Prostate gland (tissue), 2 donors: Measurements from ENCODE around the gene TMEM126B.

Experiments used
- POLR2A ChIP-seq: fragments of 450-650 bp; IDR thresholded peaks from one replicate; pipeline ENCODE4 v1.6.1; 2016; ENCODE audit warnings: antibody characterized with exemption, mild to moderate bottlenecking
- POLR2AphosphoS5 ChIP-seq: sonication (generic); formaldehyde crosslinking; IDR thresholded peaks from one replicate; pipeline ENCODE4 v1.6.1; 2017; ENCODE audit warnings: antibody characterized with exemption
- TF ChIP-seq, protein P1 (sequence below), 4 experiments: fragments of 200-600 bp in 2 of 4; fragments of 450-650 bp in 2 of 4; sonication (generic) in 2 of 4; IDR thresholded peaks; 1 replicate in 3 of 4; 2 replicates in 1 of 4; pipeline ENCODE4 v1.5.1; 2016 to 2019; ENCODE audit warnings: antibody characterized with exemption in 4 of 4, mild to moderate bottlenecking in 2 of 4, moderate library complexity in 2 of 4

DNA sequence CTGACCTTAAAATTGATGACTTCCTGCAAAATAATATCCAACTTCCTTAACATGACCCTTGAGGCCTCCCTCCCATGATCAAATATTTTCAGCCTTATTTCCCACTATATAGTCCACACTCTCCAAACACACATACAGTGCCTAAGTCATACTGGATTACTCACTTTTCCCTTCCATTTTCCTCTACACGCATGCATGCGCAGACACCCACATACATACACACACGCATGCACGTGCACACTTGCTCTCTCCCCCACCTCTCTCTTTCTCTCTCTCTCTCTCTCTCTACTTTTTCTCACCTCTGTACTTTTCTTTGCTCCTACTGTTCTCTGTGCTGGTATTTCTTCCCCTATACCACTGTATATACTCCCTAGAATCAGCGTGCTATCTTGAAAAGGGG lies 29.3 kb upstream of the TMEM126B start:
- TF ChIP-seq, protein P1, sequence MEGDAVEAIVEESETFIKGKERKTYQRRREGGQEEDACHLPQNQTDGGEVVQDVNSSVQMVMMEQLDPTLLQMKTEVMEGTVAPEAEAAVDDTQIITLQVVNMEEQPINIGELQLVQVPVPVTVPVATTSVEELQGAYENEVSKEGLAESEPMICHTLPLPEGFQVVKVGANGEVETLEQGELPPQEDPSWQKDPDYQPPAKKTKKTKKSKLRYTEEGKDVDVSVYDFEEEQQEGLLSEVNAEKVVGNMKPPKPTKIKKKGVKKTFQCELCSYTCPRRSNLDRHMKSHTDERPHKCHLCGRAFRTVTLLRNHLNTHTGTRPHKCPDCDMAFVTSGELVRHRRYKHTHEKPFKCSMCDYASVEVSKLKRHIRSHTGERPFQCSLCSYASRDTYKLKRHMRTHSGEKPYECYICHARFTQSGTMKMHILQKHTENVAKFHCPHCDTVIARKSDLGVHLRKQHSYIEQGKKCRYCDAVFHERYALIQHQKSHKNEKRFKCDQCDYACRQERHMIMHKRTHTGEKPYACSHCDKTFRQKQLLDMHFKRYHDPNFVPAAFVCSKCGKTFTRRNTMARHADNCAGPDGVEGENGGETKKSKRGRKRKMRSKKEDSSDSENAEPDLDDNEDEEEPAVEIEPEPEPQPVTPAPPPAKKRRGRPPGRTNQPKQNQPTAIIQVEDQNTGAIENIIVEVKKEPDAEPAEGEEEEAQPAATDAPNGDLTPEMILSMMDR (IDR thresholded peaks at IDR 0.05), result no peak
- TF ChIP-seq POLR2AphosphoS5 (no peak), POLR2A (no peak)
